ENCODE results near the gene MICALL1.
"Not testable (repeated sequence)": the region's sequence is repeated elsewhere in the genome, so short reads cannot be mapped to it uniquely, and the experiment has no call there.

The MICALL1 gene

GRCh38 chr22:37953062-37953436, 47.0 kb downstream of the MICALL1 start:
- H3K4me1 ChIP-seq (ENCODE audit: insufficient read depth, insufficient read length) = peaks cover 7% of the 10 kb centered on the region
- H3K4me3 ChIP-seq (ENCODE audit: insufficient read length, low read depth) = peak overlapping the region; percentile 81
- peaks cover 15% of the 10 kb centered on the region for H3K27me3 ChIP-seq (ENCODE audit: insufficient read depth, insufficient read length)
- peaks cover 19% of the 10 kb centered on the region for H3K36me3 ChIP-seq (ENCODE audit: insufficient read depth, insufficient read length, low read length)
- H3K9me3 ChIP-seq (ENCODE audit: insufficient read depth, low read length) = no peaks in the 10 kb centered on the region
- DNase-seq (ENCODE audit: low read depth, low spot score) = no peak
- TF ChIP-seq YY1 (IDR thresholded peaks at IDR 0.05; ENCODE audit: insufficient read depth, insufficient read length) (no peak), ZNF274 (IDR thresholded peaks at IDR 0.05; ENCODE audit: low read depth, low read length) (no peak), SUZ12 (IDR thresholded peaks at IDR 0.05; ENCODE audit: extremely low read depth, insufficient read depth, insufficient read length) (no peak)
- H3K9ac ChIP-seq (ENCODE audit: insufficient read length, low read depth) = peak overlapping the region; percentile 94

- TF ChIP-seq ZNF274 (IDR thresholded peaks at IDR 0.05; ENCODE audit: low read depth, low read length) = no peak
- TF ChIP-seq SUZ12 (IDR thresholded peaks at IDR 0.05; ENCODE audit: extremely low read depth, insufficient read depth, insufficient read length) = no peak
- TF ChIP-seq YY1 (IDR thresholded peaks at IDR 0.05; ENCODE audit: insufficient read depth, insufficient read length) = no peak
- no peaks in the 10 kb centered on the region for H3K9me3 ChIP-seq (ENCODE audit: insufficient read depth, low read length)
- DNase-seq (ENCODE audit: low read depth, low spot score) = peak; percentile 79
Observed at GRCh38 chr22:37953437-37954179, 47.5 kb downstream of the MICALL1 start, which contains the start of the genes C22orf23 and POLR2F. Gene C22orf23 (minus strand): TSS chr22:37953601. CDS start chr22:37953149, 452 bp downstream. Gene POLR2F (plus strand): TSS chr22:37953699. CDS start chr22:37953788, 89 bp downstream.

GRCh38 chr22:37954686-37955085, 48.6 kb downstream of the MICALL1 start:
- TF ChIP-seq YY1 (IDR thresholded peaks at IDR 0.05; ENCODE audit: insufficient read depth, insufficient read length) (no peak), SUZ12 (IDR thresholded peaks at IDR 0.05; ENCODE audit: extremely low read depth, insufficient read depth, insufficient read length) (no peak), ZNF274 (IDR thresholded peaks at IDR 0.05; ENCODE audit: low read depth, low read length) (no peak)
- Histone ChIP-seq H3K4me3 (ENCODE audit: insufficient read length, low read depth) (peak overlapping the region; percentile 81), H3K4me1 (ENCODE audit: insufficient read depth, insufficient read length) (peaks cover 7% of the 10 kb centered on the region), H3K9me3 (ENCODE audit: insufficient read depth, low read length) (no peaks in the 10 kb centered on the region), H3K9ac (ENCODE audit: insufficient read length, low read depth) (peak overlapping the region; percentile 94), H3K27me3 (ENCODE audit: insufficient read depth, insufficient read length) (peaks cover 15% of the 10 kb centered on the region), H3K36me3 (ENCODE audit: insufficient read depth, insufficient read length, low read length) (peaks cover 34% of the 10 kb centered on the region)
- DNase-seq (ENCODE audit: low read depth, low spot score) = no peak

More at GRCh38 chr22:37953437-37954179, 47.5 kb downstream of the MICALL1 start, which contains the start of the genes C22orf23 and POLR2F:
- Histone ChIP-seq H3K9ac (ENCODE audit: insufficient read length, low read depth) (peak within 1 kb of the TSS; percentile 94), H3K4me1 (ENCODE audit: insufficient read depth, insufficient read length) (peaks cover 7% of the 10 kb centered on the region), H3K36me3 (ENCODE audit: insufficient read depth, insufficient read length, low read length) (peaks cover 24% of the 10 kb centered on the region), H3K27me3 (ENCODE audit: insufficient read depth, insufficient read length) (peaks cover 15% of the 10 kb centered on the region), H3K4me3 (ENCODE audit: insufficient read length, low read depth) (peak within 1 kb of the TSS; percentile 81)

GRCh38 chr22:37955825-37956397, 49.8 kb downstream of the MICALL1 start:
- H3K4me1 ChIP-seq (ENCODE audit: insufficient read depth, insufficient read length); H3K9me3 ChIP-seq (ENCODE audit: insufficient read depth, low read length); DNase-seq (ENCODE audit: low read depth, low spot score); H3K4me3 ChIP-seq (ENCODE audit: insufficient read length, low read depth); H3K9ac ChIP-seq (ENCODE audit: insufficient read length, low read depth): not testable (repeated sequence)
- peaks cover 40% of the 10 kb centered on the region for H3K36me3 ChIP-seq (ENCODE audit: insufficient read depth, insufficient read length, low read length)
- H3K27me3 ChIP-seq (ENCODE audit: insufficient read depth, insufficient read length) = peaks cover 15% of the 10 kb centered on the region

DNA sequence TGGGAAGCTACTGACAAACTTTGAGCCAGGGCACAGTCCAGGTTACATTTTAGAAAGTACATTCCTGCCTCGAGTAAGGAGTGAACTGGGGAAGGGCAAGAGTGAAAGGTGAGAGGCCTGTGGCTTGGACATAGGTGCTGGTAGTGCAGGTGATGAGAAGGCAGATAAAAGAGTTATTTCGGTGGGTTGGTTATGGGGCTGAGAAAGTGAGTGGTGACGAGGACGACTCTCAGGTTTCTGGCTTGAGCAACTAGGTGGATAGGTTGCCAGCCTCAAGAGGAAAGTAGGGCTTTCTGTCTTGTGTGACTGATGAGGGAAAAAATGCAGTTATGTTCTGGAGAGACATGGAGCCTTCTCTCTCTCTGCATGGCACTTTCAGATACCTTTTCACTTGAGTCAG, 51.1 kb downstream of the MICALL1 start:
- Histone ChIP-seq H3K27me3 (ENCODE audit: insufficient read depth, insufficient read length) (peaks cover 11% of the 10 kb centered on the region), H3K4me3 (ENCODE audit: insufficient read length, low read depth) (no peak overlapping the region), H3K36me3 (ENCODE audit: insufficient read depth, insufficient read length, low read length) (peaks cover 53% of the 10 kb centered on the region), H3K4me1 (ENCODE audit: insufficient read depth, insufficient read length) (peaks cover 2% of the 10 kb centered on the region), H3K9ac (ENCODE audit: insufficient read length, low read depth) (no peak overlapping the region), H3K9me3 (ENCODE audit: insufficient read depth, low read length) (no peaks in the 10 kb centered on the region)
- DNase-seq (ENCODE audit: low read depth, low spot score) = no peak
- no peak for TF ChIP-seq ZNF274 (IDR thresholded peaks at IDR 0.05; ENCODE audit: low read depth, low read length)
- no peak for TF ChIP-seq SUZ12 (IDR thresholded peaks at IDR 0.05; ENCODE audit: extremely low read depth, insufficient read depth, insufficient read length)
- no peak for TF ChIP-seq YY1 (IDR thresholded peaks at IDR 0.05; ENCODE audit: insufficient read depth, insufficient read length)

GRCh38 chr22:37959231-37959825, 53.2 kb downstream of the MICALL1 start:
- DNase-seq (ENCODE audit: low read depth, low spot score) = no peak
- no peak for TF ChIP-seq SUZ12 (IDR thresholded peaks at IDR 0.05; ENCODE audit: extremely low read depth, insufficient read depth, insufficient read length)
- no peak for TF ChIP-seq ZNF274 (IDR thresholded peaks at IDR 0.05; ENCODE audit: low read depth, low read length)
- no peak for TF ChIP-seq YY1 (IDR thresholded peaks at IDR 0.05; ENCODE audit: insufficient read depth, insufficient read length)
- H3K36me3 ChIP-seq (ENCODE audit: insufficient read depth, insufficient read length, low read length) = peaks cover 59% of the 10 kb centered on the region

DNA sequence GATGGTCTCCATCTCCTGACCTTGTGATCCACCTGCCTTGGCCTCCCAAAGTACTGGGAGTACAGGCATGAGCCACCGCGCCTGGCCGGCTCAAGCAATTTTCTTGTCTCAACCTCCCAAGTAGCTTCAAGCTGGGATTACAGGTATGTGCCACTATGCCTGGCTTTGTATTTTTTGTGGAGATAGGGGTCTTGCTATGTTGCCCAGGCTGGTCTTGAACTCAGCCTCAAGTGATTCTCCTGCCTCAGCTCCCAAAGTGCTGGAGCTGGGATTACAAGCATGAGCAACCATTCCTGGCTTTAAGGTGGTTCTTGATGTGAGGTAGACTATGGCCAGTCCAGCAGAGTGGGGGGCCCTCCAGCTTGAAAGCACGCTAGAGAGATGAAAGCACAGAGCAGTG, 55.0 kb downstream of the MICALL1 start:
- TF ChIP-seq YY1 (IDR thresholded peaks at IDR 0.05; ENCODE audit: insufficient read depth, insufficient read length) (no peak), SUZ12 (IDR thresholded peaks at IDR 0.05; ENCODE audit: extremely low read depth, insufficient read depth, insufficient read length) (no peak), ZNF274 (IDR thresholded peaks at IDR 0.05; ENCODE audit: low read depth, low read length) (no peak)
- H3K36me3 ChIP-seq (ENCODE audit: insufficient read depth, insufficient read length, low read length) = peaks cover 68% of the 10 kb centered on the region

More at GRCh38 chr22:37959231-37959825, 53.2 kb downstream of the MICALL1 start:
- Histone ChIP-seq H3K4me1 (ENCODE audit: insufficient read depth, insufficient read length) (no peaks in the 10 kb centered on the region), H3K9me3 (ENCODE audit: insufficient read depth, low read length) (no peaks in the 10 kb centered on the region), H3K4me3 (ENCODE audit: insufficient read length, low read depth) (no peak overlapping the region), H3K9ac (ENCODE audit: insufficient read length, low read depth) (no peak overlapping the region), H3K27me3 (ENCODE audit: insufficient read depth, insufficient read length) (no peaks in the 10 kb centered on the region)

More for the DNA sequence above, 55.0 kb downstream of the MICALL1 start:
- H3K9me3 ChIP-seq (ENCODE audit: insufficient read depth, low read length) = no peaks in the 10 kb centered on the region
- no peak for DNase-seq (ENCODE audit: low read depth, low spot score)
- no peak overlapping the region for H3K4me3 ChIP-seq (ENCODE audit: insufficient read length, low read depth)
- no peak overlapping the region for H3K9ac ChIP-seq (ENCODE audit: insufficient read length, low read depth)
- H3K27me3 ChIP-seq (ENCODE audit: insufficient read depth, insufficient read length) = no peaks in the 10 kb centered on the region
- peaks cover 3% of the 10 kb centered on the region for H3K4me1 ChIP-seq (ENCODE audit: insufficient read depth, insufficient read length)

Data from NT2/D1 (cell line).